Measurements from ENCODE around the gene LPAR5. TPM values are rescaled to one million over a fixed set of nuclear protein-coding genes. Genes with fewer than 3 reads are reported as not detected.
A peak's percentile ranks its signal among the peaks of the same experiment; 100 is the strongest.

LPAR5 gene
- total and polyA plus RNA-seq, 2 of the 8 experiments (the other 6 are each of a cell fraction or from before 2014, with no cell fraction given), result 0.22 to 0.24 TPM

DNA sequence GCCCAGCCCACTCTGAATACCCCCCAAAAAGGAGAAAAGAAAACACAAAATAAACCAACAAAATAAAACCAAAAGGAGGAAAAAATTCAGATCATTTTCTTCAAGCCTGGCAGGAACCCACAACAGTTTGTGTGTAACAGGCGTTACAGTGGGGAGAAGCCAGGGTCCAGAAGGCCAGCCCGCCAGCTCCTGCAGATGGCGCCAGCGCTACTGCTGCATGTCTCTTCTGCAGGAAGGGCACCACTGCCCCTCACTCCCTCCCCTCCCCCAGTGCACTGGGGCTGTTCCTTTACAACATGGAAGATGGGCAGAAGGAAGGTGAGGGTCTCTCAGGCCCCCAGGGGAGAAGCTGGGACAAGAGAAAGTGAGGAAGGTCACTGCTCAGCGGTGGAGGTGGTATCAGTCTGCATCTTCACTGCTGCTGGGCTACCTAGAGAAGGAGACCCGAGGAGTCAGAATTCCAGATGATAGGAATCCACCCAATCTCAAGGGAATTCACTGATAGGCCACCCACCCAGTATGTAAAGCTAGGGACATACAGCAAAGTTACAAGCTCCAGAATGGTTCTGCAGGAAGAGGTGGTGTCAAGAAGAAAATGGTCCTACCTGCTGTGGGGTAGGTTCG lies 65.4 kb downstream of the LPAR5 start:
- Histone ChIP-seq H4K8ac (ENCODE audit: extremely low read depth, insufficient read depth, low read length) (no peak overlapping the region), H2AFZ (ENCODE audit: low read length) (no peak overlapping the region), H2BK20ac (ENCODE audit: low read length) (no peak overlapping the region), H3K23ac (ENCODE audit: insufficient read length) (no peak overlapping the region), H3K4me3 (ENCODE audit: extremely low read depth in 1 of 4, insufficient read depth in 2 of 4, low read depth in 3 of 4, low read length in 4 of 4) (no peak overlapping the region), H3K9ac (replicated peaks in 1 of 4; ENCODE audit: extremely low read depth in 1 of 4, low read depth in 3 of 4, low read length in 3 of 4) (no peak overlapping the region), H4K5ac (ENCODE audit: insufficient read length, low read depth, low read length) (no peak overlapping the region), H3K18ac (ENCODE audit: extremely low read depth, low read length) (no peak overlapping the region), H3K36me3 (ENCODE audit: control insufficient read depth in 2 of 4, insufficient read depth in 4 of 4, low read length in 3 of 4) (peaks cover 25 to 57% (median 44%) of the 10 kb centered on the region in 4 experiments), H3K9me3 (ENCODE audit: insufficient read depth in 2 of 2, low read depth in 1 of 2, low read length in 1 of 2) (no peaks in the 10 kb centered on the region), H3K23me2 (ENCODE audit: low read depth, low read length) (peaks cover 4% of the 10 kb centered on the region), H2BK15ac (ENCODE audit: low read length) (no peak overlapping the region), H4K20me1 (replicated peaks in 1 of 2; ENCODE audit: control insufficient read depth in 1 of 2, insufficient read depth in 2 of 2, low read length in 2 of 2) (peaks cover 0 to 7% of the 10 kb centered on the region in 2 experiments), H3K27ac (ENCODE audit: low read depth, low read length) (no peak overlapping the region; the same call in 1 of the 2 replicates), H2AK5ac (ENCODE audit: low read depth, low read length) (no peak overlapping the region), H3K4me1 (replicated peaks in 1 of 4; ENCODE audit: control insufficient read depth in 3 of 4, insufficient read depth in 4 of 4, low read length in 3 of 4) (peaks cover 0 to 8% (median 4%) of the 10 kb centered on the region in 4 experiments; a peak in 5 of 7 replicates), H2BK12ac (ENCODE audit: low read depth, low read length) (no peak overlapping the region), H3K4me2 (ENCODE audit: insufficient read depth in 1 of 2, low read depth in 2 of 2, low read length in 2 of 2) (no peak overlapping the region), H3K79me1 (ENCODE audit: low read depth, low read length) (no peaks in the 10 kb centered on the region; the same call in 1 of the 2 replicates), H3K14ac (ENCODE audit: insufficient read length) (no peak overlapping the region), H2BK120ac (replicated peaks; ENCODE audit: low read depth, low read length) (no peak overlapping the region), H2BK5ac (ENCODE audit: low read depth, low read length) (no peak overlapping the region), H3K79me2 (ENCODE audit: control insufficient read depth in 1 of 2, insufficient read depth in 2 of 2, low read length in 2 of 2) (peaks cover 0 to 24% of the 10 kb centered on the region in 2 experiments; a peak in 2 of 4 replicates), H4K91ac (replicated peaks; ENCODE audit: insufficient read length, low read length) (no peak overlapping the region), H3K4ac (replicated peaks; ENCODE audit: insufficient read length, low read depth, low read length) (no peak overlapping the region), H3K56ac (replicated peaks; ENCODE audit: insufficient read length, low read depth, low read length) (no peak overlapping the region), H3K27me3 (replicated peaks in 1 of 4; ENCODE audit: control insufficient read depth in 3 of 4, extremely low read depth in 1 of 4, insufficient read depth in 3 of 4, low read length in 3 of 4) (no peaks in the 10 kb centered on the region)
- DNase-seq (ENCODE audit: low read depth in 1 of 2, low spot score in 2 of 2) (peak in 1 of 2 experiments; percentile 87), FAIRE-seq (no peak)
- CTCF ChIA-PET (ENCODE audit: partially characterized antibody), result interaction anchor here (0.8 to 4.1 kb wide), 29 partner anchors 10 to 495 kb away, joined by 3 to 47 read pairs (median 4); no protein-coding TSS in a partner anchor
- POLR2A ChIA-PET (ENCODE audit: partially characterized antibody), result interaction anchor here (0.6 to 5.6 kb wide), 19 partner anchors 12 to 299 kb away, joined by 3 to 76 read pairs (median 4); partner anchors contain the start of gene GAPDH
- WGBS, 2 experiments (ENCODE audit: extremely low coverage in 1 of 2, insufficient coverage in 1 of 2, insufficient read length in 1 of 2, insufficient replicate concordance in 2 of 2, low coverage in 1 of 2, low lambda C conversion rate in 2 of 2, missing lambda C conversion rate in 1 of 2), result 79% methylated on average over 6 of the region's 7 CpGs; no CpG with 5 or more reads in 1 of the 2 experiments
- TF ChIP-seq, protein P1, sequence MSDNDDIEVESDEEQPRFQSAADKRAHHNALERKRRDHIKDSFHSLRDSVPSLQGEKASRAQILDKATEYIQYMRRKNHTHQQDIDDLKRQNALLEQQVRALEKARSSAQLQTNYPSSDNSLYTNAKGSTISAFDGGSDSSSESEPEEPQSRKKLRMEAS (IDR thresholded peaks at IDR 0.05), result peak; percentile 39; the same call in 1 of the 2 replicates
- TF ChIP-seq SIN3A (conservative IDR thresholded peaks at IDR 0.05 in 1 of 2, IDR thresholded peaks at IDR 0.05 in 1 of 2; ENCODE audit: low read depth in 1 of 2, low read length in 2 of 2) (0 out of 4 replicates have a peak, but pooled peaks of 1 of the 2 experiments have one; percentile 38), NRF1 (IDR thresholded peaks at IDR 0.05; ENCODE audit: low read depth, low read length) (no peak), RXRA (IDR thresholded peaks at IDR 0.05; ENCODE audit: insufficient read depth, low read depth, low read length) (no peak), TEAD4 (IDR thresholded peaks at IDR 0.05; ENCODE audit: low read depth, low read length) (no peak), YY1 (IDR thresholded peaks at IDR 0.05; ENCODE audit: low read depth, low read length) (peak; percentile 34; the same call in 1 of the 2 replicates), SIRT6 (IDR thresholded peaks at IDR 0.05; ENCODE audit: low read length) (no peak), KDM5A (IDR thresholded peaks at IDR 0.05; ENCODE audit: low read length) (no peak)
- TF ChIP-seq, protein P2, sequence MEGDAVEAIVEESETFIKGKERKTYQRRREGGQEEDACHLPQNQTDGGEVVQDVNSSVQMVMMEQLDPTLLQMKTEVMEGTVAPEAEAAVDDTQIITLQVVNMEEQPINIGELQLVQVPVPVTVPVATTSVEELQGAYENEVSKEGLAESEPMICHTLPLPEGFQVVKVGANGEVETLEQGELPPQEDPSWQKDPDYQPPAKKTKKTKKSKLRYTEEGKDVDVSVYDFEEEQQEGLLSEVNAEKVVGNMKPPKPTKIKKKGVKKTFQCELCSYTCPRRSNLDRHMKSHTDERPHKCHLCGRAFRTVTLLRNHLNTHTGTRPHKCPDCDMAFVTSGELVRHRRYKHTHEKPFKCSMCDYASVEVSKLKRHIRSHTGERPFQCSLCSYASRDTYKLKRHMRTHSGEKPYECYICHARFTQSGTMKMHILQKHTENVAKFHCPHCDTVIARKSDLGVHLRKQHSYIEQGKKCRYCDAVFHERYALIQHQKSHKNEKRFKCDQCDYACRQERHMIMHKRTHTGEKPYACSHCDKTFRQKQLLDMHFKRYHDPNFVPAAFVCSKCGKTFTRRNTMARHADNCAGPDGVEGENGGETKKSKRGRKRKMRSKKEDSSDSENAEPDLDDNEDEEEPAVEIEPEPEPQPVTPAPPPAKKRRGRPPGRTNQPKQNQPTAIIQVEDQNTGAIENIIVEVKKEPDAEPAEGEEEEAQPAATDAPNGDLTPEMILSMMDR (IDR thresholded peaks at IDR 0.05; ENCODE audit: control extremely low read depth in 1 of 3, insufficient read depth in 1 of 3, low read depth in 1 of 3, low read length in 3 of 3), result peak; percentile 68 to 96 (median 87)

Data from H1 (cell line).